ENCODE results near the gene GLE1.

DNA sequence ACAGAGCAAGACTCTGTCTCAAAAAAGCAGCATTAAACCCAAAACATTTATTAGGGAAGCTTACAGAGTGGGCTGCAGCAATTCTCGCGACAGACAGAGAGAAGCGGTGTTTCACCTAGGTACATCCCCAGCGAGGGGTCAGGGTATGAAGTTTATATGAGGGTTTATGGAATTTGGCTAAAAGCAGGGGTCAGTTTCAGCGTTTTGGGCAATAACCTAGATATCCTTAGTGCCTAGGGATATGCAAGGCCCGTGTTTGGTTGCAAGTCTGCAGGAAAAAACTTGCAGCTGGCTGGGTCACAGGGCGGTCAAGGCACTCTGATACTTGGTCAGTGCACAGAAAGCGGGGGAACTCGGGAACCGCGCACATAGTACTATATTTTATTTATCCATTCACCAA is 649 bp upstream of the GLE1 start:
- TF ChIP-seq, protein P1, sequence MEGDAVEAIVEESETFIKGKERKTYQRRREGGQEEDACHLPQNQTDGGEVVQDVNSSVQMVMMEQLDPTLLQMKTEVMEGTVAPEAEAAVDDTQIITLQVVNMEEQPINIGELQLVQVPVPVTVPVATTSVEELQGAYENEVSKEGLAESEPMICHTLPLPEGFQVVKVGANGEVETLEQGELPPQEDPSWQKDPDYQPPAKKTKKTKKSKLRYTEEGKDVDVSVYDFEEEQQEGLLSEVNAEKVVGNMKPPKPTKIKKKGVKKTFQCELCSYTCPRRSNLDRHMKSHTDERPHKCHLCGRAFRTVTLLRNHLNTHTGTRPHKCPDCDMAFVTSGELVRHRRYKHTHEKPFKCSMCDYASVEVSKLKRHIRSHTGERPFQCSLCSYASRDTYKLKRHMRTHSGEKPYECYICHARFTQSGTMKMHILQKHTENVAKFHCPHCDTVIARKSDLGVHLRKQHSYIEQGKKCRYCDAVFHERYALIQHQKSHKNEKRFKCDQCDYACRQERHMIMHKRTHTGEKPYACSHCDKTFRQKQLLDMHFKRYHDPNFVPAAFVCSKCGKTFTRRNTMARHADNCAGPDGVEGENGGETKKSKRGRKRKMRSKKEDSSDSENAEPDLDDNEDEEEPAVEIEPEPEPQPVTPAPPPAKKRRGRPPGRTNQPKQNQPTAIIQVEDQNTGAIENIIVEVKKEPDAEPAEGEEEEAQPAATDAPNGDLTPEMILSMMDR (IDR thresholded peaks at IDR 0.05) = no peak
- TF ChIP-seq POLR2A (IDR thresholded peaks at IDR 0.05) = no peak
